ENCODE data around the gene SFI1.

DNA sequence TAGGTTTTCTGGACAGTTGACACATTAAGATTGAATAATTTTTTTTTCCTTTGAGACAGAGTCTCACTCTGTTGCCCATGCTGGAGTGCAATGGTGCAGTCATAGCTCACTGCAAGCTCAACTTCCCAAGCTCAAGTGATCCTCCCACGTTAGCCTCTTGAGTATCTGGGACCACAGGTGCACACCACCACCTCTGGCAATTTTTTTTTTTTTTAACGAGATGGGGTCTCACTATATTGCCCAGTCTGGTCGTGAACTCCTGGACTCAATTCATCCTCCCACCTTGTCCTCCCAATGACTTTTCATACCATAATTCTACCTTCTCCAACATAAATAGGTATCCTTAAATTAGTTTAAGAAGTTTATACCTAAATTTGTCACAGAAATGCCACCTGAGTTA, 15.2 kb upstream of the SFI1 start:
- TF ChIP-seq, protein P1, sequence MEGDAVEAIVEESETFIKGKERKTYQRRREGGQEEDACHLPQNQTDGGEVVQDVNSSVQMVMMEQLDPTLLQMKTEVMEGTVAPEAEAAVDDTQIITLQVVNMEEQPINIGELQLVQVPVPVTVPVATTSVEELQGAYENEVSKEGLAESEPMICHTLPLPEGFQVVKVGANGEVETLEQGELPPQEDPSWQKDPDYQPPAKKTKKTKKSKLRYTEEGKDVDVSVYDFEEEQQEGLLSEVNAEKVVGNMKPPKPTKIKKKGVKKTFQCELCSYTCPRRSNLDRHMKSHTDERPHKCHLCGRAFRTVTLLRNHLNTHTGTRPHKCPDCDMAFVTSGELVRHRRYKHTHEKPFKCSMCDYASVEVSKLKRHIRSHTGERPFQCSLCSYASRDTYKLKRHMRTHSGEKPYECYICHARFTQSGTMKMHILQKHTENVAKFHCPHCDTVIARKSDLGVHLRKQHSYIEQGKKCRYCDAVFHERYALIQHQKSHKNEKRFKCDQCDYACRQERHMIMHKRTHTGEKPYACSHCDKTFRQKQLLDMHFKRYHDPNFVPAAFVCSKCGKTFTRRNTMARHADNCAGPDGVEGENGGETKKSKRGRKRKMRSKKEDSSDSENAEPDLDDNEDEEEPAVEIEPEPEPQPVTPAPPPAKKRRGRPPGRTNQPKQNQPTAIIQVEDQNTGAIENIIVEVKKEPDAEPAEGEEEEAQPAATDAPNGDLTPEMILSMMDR (IDR thresholded peaks at IDR 0.05; ENCODE audit: borderline replicate concordance, extremely low read depth, low read length, poor library complexity, severe bottlenecking), result no peak
- TF ChIP-seq EZH2 (IDR thresholded peaks at IDR 0.05; ENCODE audit: borderline replicate concordance, low read depth, low read length, severe bottlenecking), result no peak

Measured in DND-41 (cell line).